ENCODE measurements around the gene OR52K2.

Gene OR52K2

GRCh38 chr11:4493480-4493818, 44.4 kb downstream of the OR52K2 start:
- no peaks in the 10 kb centered on the region for H3K9me3 ChIP-seq (ENCODE audit: insufficient read depth, low read length)
- H3F3A ChIP-seq (ENCODE audit: insufficient read depth) = no peaks in the 10 kb centered on the region
- no peak for TF ChIP-seq EZH2phosphoT487 (conservative IDR thresholded peaks at IDR 0.05; ENCODE audit: low read length)
- TF ChIP-seq, protein P1, sequence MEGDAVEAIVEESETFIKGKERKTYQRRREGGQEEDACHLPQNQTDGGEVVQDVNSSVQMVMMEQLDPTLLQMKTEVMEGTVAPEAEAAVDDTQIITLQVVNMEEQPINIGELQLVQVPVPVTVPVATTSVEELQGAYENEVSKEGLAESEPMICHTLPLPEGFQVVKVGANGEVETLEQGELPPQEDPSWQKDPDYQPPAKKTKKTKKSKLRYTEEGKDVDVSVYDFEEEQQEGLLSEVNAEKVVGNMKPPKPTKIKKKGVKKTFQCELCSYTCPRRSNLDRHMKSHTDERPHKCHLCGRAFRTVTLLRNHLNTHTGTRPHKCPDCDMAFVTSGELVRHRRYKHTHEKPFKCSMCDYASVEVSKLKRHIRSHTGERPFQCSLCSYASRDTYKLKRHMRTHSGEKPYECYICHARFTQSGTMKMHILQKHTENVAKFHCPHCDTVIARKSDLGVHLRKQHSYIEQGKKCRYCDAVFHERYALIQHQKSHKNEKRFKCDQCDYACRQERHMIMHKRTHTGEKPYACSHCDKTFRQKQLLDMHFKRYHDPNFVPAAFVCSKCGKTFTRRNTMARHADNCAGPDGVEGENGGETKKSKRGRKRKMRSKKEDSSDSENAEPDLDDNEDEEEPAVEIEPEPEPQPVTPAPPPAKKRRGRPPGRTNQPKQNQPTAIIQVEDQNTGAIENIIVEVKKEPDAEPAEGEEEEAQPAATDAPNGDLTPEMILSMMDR (IDR thresholded peaks at IDR 0.05; ENCODE audit: insufficient read depth, low read length, poor library complexity, severe bottlenecking) = no peak
- H3K79me2 ChIP-seq (ENCODE audit: insufficient read depth, low read length) = no peaks in the 10 kb centered on the region
- H2AFZ ChIP-seq (ENCODE audit: low read depth, low read length, severe bottlenecking) = no peak overlapping the region
- H3K27me3 ChIP-seq (ENCODE audit: low read length) = no peaks in the 10 kb centered on the region
- no peak overlapping the region for H3K4me2 ChIP-seq (ENCODE audit: low read depth, low read length, poor library complexity, severe bottlenecking)
- no peak overlapping the region for H3K27ac ChIP-seq (ENCODE audit: low read depth, low read length)
- H3K36me3 ChIP-seq (ENCODE audit: low read length) = no peaks in the 10 kb centered on the region
- H4K20me1 ChIP-seq (ENCODE audit: low read depth, low read length) = no peaks in the 10 kb centered on the region
- no peak overlapping the region for H3K9ac ChIP-seq (ENCODE audit: low read length)
- H3K4me3 ChIP-seq (ENCODE audit: insufficient read depth, low read length, poor library complexity, severe bottlenecking) = no peak overlapping the region
- no peaks in the 10 kb centered on the region for H3K9me2 ChIP-seq (replicated peaks; ENCODE audit: insufficient read depth, low read length)

GRCh38 chr11:4495487-4495886, 46.4 kb downstream of the OR52K2 start:
- H3K9me2 ChIP-seq (replicated peaks; ENCODE audit: insufficient read depth, low read length) = no peaks in the 10 kb centered on the region
- no peak overlapping the region for H3K4me3 ChIP-seq (ENCODE audit: insufficient read depth, low read length, poor library complexity, severe bottlenecking)
- no peaks in the 10 kb centered on the region for H4K20me1 ChIP-seq (ENCODE audit: low read depth, low read length)
- no peak for TF ChIP-seq EZH2phosphoT487 (conservative IDR thresholded peaks at IDR 0.05; ENCODE audit: low read length)
- TF ChIP-seq, protein P1 (IDR thresholded peaks at IDR 0.05; ENCODE audit: insufficient read depth, low read length, poor library complexity, severe bottlenecking) = no peak
- H2AFZ ChIP-seq (ENCODE audit: low read depth, low read length, severe bottlenecking) = no peak overlapping the region
- H3K9ac ChIP-seq (ENCODE audit: low read length) = no peak overlapping the region
- no peaks in the 10 kb centered on the region for H3K9me3 ChIP-seq (ENCODE audit: insufficient read depth, low read length)
- H3K36me3 ChIP-seq (ENCODE audit: low read length) = no peaks in the 10 kb centered on the region
- H3K79me2 ChIP-seq (ENCODE audit: insufficient read depth, low read length) = no peaks in the 10 kb centered on the region
- no peak overlapping the region for H3K27ac ChIP-seq (ENCODE audit: low read depth, low read length)
- H3F3A ChIP-seq (ENCODE audit: insufficient read depth) = no peaks in the 10 kb centered on the region
- H3K27me3 ChIP-seq (ENCODE audit: low read length) = no peaks in the 10 kb centered on the region
- H3K4me2 ChIP-seq (ENCODE audit: low read depth, low read length, poor library complexity, severe bottlenecking) = no peak overlapping the region

- no peak overlapping the region for H3K4me3 ChIP-seq (ENCODE audit: insufficient read depth, low read length, poor library complexity, severe bottlenecking)
- H3K9ac ChIP-seq (ENCODE audit: low read length) = no peak overlapping the region
- H4K20me1 ChIP-seq (ENCODE audit: low read depth, low read length) = no peaks in the 10 kb centered on the region
- no peaks in the 10 kb centered on the region for H3K36me3 ChIP-seq (ENCODE audit: low read length)
- no peaks in the 10 kb centered on the region for H3K79me2 ChIP-seq (ENCODE audit: insufficient read depth, low read length)
- no peak overlapping the region for H2AFZ ChIP-seq (ENCODE audit: low read depth, low read length, severe bottlenecking)
- no peak for TF ChIP-seq EZH2phosphoT487 (conservative IDR thresholded peaks at IDR 0.05; ENCODE audit: low read length)
- TF ChIP-seq, protein P1 (IDR thresholded peaks at IDR 0.05; ENCODE audit: insufficient read depth, low read length, poor library complexity, severe bottlenecking) = no peak
- no peaks in the 10 kb centered on the region for H3K27me3 ChIP-seq (ENCODE audit: low read length)
- no peaks in the 10 kb centered on the region for H3K9me3 ChIP-seq (ENCODE audit: insufficient read depth, low read length)
- no peaks in the 10 kb centered on the region for H3F3A ChIP-seq (ENCODE audit: insufficient read depth)
- H3K9me2 ChIP-seq (replicated peaks; ENCODE audit: insufficient read depth, low read length) = no peaks in the 10 kb centered on the region
- H3K27ac ChIP-seq (ENCODE audit: low read depth, low read length) = no peak overlapping the region
- no peak overlapping the region for H3K4me2 ChIP-seq (ENCODE audit: low read depth, low read length, poor library complexity, severe bottlenecking)
Observed at GRCh38 chr11:4495986-4496385, 46.9 kb downstream of the OR52K2 start.
